ENCODE measurements around the gene ULK3. TPM values are rescaled to one million over a fixed set of nuclear protein-coding genes. Genes with fewer than 3 reads are reported as not detected.

The ULK3 gene
- total and polyA plus RNA-seq, 2 donors (not counting 3 experiments of a cell fraction or from before 2014, with no cell fraction given) = 36.0 to 48.6 TPM

- DNase-seq (ENCODE audit: low read depth, low spot score) = peak; percentile 86
These were observed 47.1 kb upstream of the ULK3 start, which contains the start of gene MPI for GRCh38 chr15:74889883-74890664. TSS of gene MPI (plus strand) at chr15:74890042. CDS start at chr15:74890074, 32 bp downstream.

More at GRCh38 chr15:74889883-74890664, 47.1 kb upstream of the ULK3 start, which contains the start of gene MPI:
- peak within 1 kb of the TSS; percentile 84 for H2AFZ ChIP-seq (ENCODE audit: low read depth, low read length)
- ChIA-PET CTCF (interaction anchor here (1.0 to 3.1 kb wide), 3 partner anchors 11 to 45 kb away, joined by 3 to 28 read pairs (median 4); partner anchors contain the start of gene FAM219B), POLR2A (interaction anchor here (1.4 kb wide), 1 partner anchor 16 kb away, joined by 3 read pairs; the partner anchor contains the start of gene FAM219B)
- intact Hi-C loops (cut with micrococcal nuclease) = loop anchor here (1.0 kb wide), 1 partner anchor 16 kb away; the partner anchor contains the start of gene FAM219B
- TF ChIP-seq FOS (IDR thresholded peaks at IDR 0.05; ENCODE audit: borderline replicate concordance, insufficient read depth, low read length) = no peak
- TF ChIP-seq, protein P1, sequence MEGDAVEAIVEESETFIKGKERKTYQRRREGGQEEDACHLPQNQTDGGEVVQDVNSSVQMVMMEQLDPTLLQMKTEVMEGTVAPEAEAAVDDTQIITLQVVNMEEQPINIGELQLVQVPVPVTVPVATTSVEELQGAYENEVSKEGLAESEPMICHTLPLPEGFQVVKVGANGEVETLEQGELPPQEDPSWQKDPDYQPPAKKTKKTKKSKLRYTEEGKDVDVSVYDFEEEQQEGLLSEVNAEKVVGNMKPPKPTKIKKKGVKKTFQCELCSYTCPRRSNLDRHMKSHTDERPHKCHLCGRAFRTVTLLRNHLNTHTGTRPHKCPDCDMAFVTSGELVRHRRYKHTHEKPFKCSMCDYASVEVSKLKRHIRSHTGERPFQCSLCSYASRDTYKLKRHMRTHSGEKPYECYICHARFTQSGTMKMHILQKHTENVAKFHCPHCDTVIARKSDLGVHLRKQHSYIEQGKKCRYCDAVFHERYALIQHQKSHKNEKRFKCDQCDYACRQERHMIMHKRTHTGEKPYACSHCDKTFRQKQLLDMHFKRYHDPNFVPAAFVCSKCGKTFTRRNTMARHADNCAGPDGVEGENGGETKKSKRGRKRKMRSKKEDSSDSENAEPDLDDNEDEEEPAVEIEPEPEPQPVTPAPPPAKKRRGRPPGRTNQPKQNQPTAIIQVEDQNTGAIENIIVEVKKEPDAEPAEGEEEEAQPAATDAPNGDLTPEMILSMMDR (IDR thresholded peaks at IDR 0.05; ENCODE audit: extremely low read depth in 1 of 2, insufficient read depth in 1 of 2, low read depth in 1 of 2, low read length in 2 of 2) = no peak
- TF ChIP-seq POLR2A (IDR thresholded peaks at IDR 0.05; ENCODE audit: low read depth, low read length) = peak; percentile 96
- no peak for TF ChIP-seq JUN (IDR thresholded peaks at IDR 0.05; ENCODE audit: borderline replicate concordance, insufficient read depth, insufficient read length, low read depth)
- TF ChIP-seq EZH2 (IDR thresholded peaks at IDR 0.05; ENCODE audit: borderline replicate concordance, low read depth, low read length, severe bottlenecking) = no peak
- TF ChIP-seq, protein P2, sequence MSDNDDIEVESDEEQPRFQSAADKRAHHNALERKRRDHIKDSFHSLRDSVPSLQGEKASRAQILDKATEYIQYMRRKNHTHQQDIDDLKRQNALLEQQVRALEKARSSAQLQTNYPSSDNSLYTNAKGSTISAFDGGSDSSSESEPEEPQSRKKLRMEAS (IDR thresholded peaks at IDR 0.05; ENCODE audit: insufficient read depth, insufficient read length) = peak; percentile 13
- TF ChIP-seq POLR2AphosphoS5 (IDR thresholded peaks at IDR 0.05; ENCODE audit: insufficient read depth, low read depth, low read length) = peak; percentile 76
- no peak for TF ChIP-seq GATA2 (IDR thresholded peaks at IDR 0.05; ENCODE audit: insufficient read depth, insufficient read length, low read depth, low read length)
- TF ChIP-seq MYC (IDR thresholded peaks at IDR 0.05; ENCODE audit: low read depth, low read length) = peak; percentile 54
- no peaks in the 10 kb centered on the region for H4K20me1 ChIP-seq (replicated peaks; ENCODE audit: control insufficient read depth, extremely low read depth, insufficient read depth, low read length)
- H3K27ac ChIP-seq (ENCODE audit: insufficient read depth, low read depth, low read length) = peak within 1 kb of the TSS; percentile 26
- peak; percentile 95 for FAIRE-seq
- no peaks in the 10 kb centered on the region for H3K9me3 ChIP-seq (replicated peaks; ENCODE audit: control insufficient read depth, insufficient read depth, low read length)
- H3K4me1 ChIP-seq (ENCODE audit: control insufficient read depth, extremely low read depth, insufficient read depth, low read length) = peaks cover 12% of the 10 kb centered on the region
- no peaks in the 10 kb centered on the region for H3K27me3 ChIP-seq (ENCODE audit: control insufficient read depth in 2 of 2, insufficient read depth in 2 of 2, low read length in 2 of 2)
- dilution Hi-C loops (cut with MboI; ENCODE audit: extremely low pct_ligation_motif_present, low sequenced_read_pairs) = no loop called here
- peak within 1 kb of the TSS; percentile 30 to 83 (median 74) for H3K4me3 ChIP-seq (replicated peaks in 1 of 3; ENCODE audit: insufficient read depth in 1 of 3, low read depth in 1 of 3, low read length in 3 of 3)
- peaks cover 0 to 6% of the 10 kb centered on the region in 2 experiments for H3K36me3 ChIP-seq (ENCODE audit: control insufficient read depth in 2 of 2, extremely low read depth in 1 of 2, insufficient read depth in 2 of 2, low read length in 2 of 2)
- TSS peak; percentile 62 for BruUV-seq (replicated peaks)
- no peaks in the 10 kb centered on the region for H3K9me1 ChIP-seq (replicated peaks; ENCODE audit: control insufficient read depth, extremely low read depth, insufficient read depth, low read length)
- H3K79me2 ChIP-seq (ENCODE audit: control insufficient read depth, insufficient read depth, low read length) = peaks cover 6% of the 10 kb centered on the region
- peak within 1 kb of the TSS; percentile 88 for H3K4me2 ChIP-seq (ENCODE audit: insufficient read depth, low read length)
- peak within 1 kb of the TSS; percentile 76 for H3K9ac ChIP-seq (replicated peaks; ENCODE audit: extremely low read depth, insufficient read depth, low read length)

Data from endothelial cell of umbilical vein (primary cell).